Osteoblast (primary cell): ENCODE data around the gene DNAH9. TPM values are rescaled to one million over a fixed set of nuclear protein-coding genes. Genes with fewer than 3 reads are reported as not detected.

Source experiments
- DNase-seq: peaks from one replicate; pipeline ENCODE4 v3.0.0; 2011; ENCODE audit warnings: low spot score, mixed read lengths; ENCODE audit not compliant: insufficient read length; ENCODE audit errors: missing footprints
- H2AFZ ChIP-seq: 2 replicates; pipeline ENCODE4 v1.6.0; 2011; ENCODE audit warnings: mild to moderate bottlenecking, low read length
- H3K27ac ChIP-seq: 2 replicates; pipeline ENCODE4 v1.5.1; 2011; ENCODE audit warnings: mild to moderate bottlenecking, low read depth, low read length, moderate library complexity
- H3K27me3 ChIP-seq: 2 replicates; pipeline ENCODE4 v1.6.0; 2012; ENCODE audit warnings: mild to moderate bottlenecking, control low read depth, inconsistent platforms, low read length, moderate library complexity; ENCODE audit not compliant: insufficient read depth
- H3K36me3 ChIP-seq: 2 replicates; pipeline ENCODE4 v1.5.1; 2011; ENCODE audit warnings: mild to moderate bottlenecking, low read length, control low read depth, moderate library complexity; ENCODE audit not compliant: insufficient read depth
- H3K4me1 ChIP-seq: 2 replicates; pipeline ENCODE4 v1.5.1; 2011; ENCODE audit warnings: mild to moderate bottlenecking, low read length, control low read depth, moderate library complexity; ENCODE audit not compliant: insufficient read depth
- H3K4me2 ChIP-seq: 2 replicates; pipeline ENCODE4 v1.6.0; 2011; ENCODE audit warnings: mild to moderate bottlenecking, low read length; ENCODE audit not compliant: insufficient read depth
- H3K4me3 ChIP-seq: fragments of 200-600 bp; sonication (generic); 3 replicates; pipeline ENCODE4 v1.5.1; 2012; ENCODE audit warnings: mild to moderate bottlenecking, low read length, inconsistent platforms; ENCODE audit not compliant: insufficient read depth
- H3K79me2 ChIP-seq: 2 replicates; pipeline ENCODE4 v1.6.0; 2012; ENCODE audit warnings: mild to moderate bottlenecking, low read length, control low read depth, inconsistent platforms; ENCODE audit not compliant: insufficient read depth
- H3K9me3 ChIP-seq: 2 replicates; pipeline ENCODE4 v1.5.1; 2011; ENCODE audit warnings: low read depth, low read length, control low read depth
- H4K20me1 ChIP-seq: 2 replicates; pipeline ENCODE4 v1.6.0; 2012; ENCODE audit warnings: mild to moderate bottlenecking, low read length, control low read depth; ENCODE audit not compliant: insufficient read depth
- CTCF ChIP-seq: IDR thresholded peaks from 2 replicates; pipeline ENCODE4 v1.5.1; 2011; ENCODE audit warnings: mild to moderate bottlenecking, low read depth, low read length, moderate library complexity; ENCODE audit errors: extremely low read depth
- total RNA-seq: library from RNA; depleted of rRNA; stranded (reverse); fragments of >200 nt; gene quantifications from 2 replicates; pipeline ENCODE4 v1.2.3, GENCODE V29; 2012

The DNAH9 gene
- total RNA-seq, 1 donor: not detected

GRCh38 chr17:11622492-11622891 lies 24.2 kb downstream of the DNAH9 start:
- H3K4me1 ChIP-seq: no peaks in the 10 kb centered on the region
- H3K9me3 ChIP-seq: no peaks in the 10 kb centered on the region
- no peak overlapping the region for H3K4me3 ChIP-seq
- H3K79me2 ChIP-seq: no peaks in the 10 kb centered on the region
- no peaks in the 10 kb centered on the region for H4K20me1 ChIP-seq
- H3K27ac ChIP-seq: no peak overlapping the region
- H3K36me3 ChIP-seq: no peaks in the 10 kb centered on the region
- H3K27me3 ChIP-seq: no peaks in the 10 kb centered on the region
- no peak overlapping the region for H3K4me2 ChIP-seq
- H2AFZ ChIP-seq: no peak overlapping the region
- no peak for DNase-seq
- TF ChIP-seq CTCF: no peak

- H4K20me1 ChIP-seq: no peaks in the 10 kb centered on the region
- no peak for DNase-seq
- H3K79me2 ChIP-seq: no peaks in the 10 kb centered on the region
- H3K27ac ChIP-seq: no peak overlapping the region
- no peak for TF ChIP-seq CTCF
- H3K4me1 ChIP-seq: no peaks in the 10 kb centered on the region
- no peak overlapping the region for H3K4me3 ChIP-seq
- no peaks in the 10 kb centered on the region for H3K36me3 ChIP-seq
- H3K27me3 ChIP-seq: no peaks in the 10 kb centered on the region
- H2AFZ ChIP-seq: no peak overlapping the region
- no peak overlapping the region for H3K4me2 ChIP-seq
- H3K9me3 ChIP-seq: peaks cover 7% of the 10 kb centered on the region
Measured at GRCh38 chr17:11624976-11625375, 26.7 kb downstream of the DNAH9 start.

GRCh38 chr17:11625878-11626277 lies 27.6 kb downstream of the DNAH9 start:
- Histone ChIP-seq H3K4me2 (no peak overlapping the region), H3K79me2 (no peaks in the 10 kb centered on the region), H3K4me3 (no peak overlapping the region), H4K20me1 (no peaks in the 10 kb centered on the region), H2AFZ (no peak overlapping the region), H3K4me1 (no peaks in the 10 kb centered on the region), H3K27ac (no peak overlapping the region), H3K36me3 (no peaks in the 10 kb centered on the region), H3K9me3 (peaks cover 7% of the 10 kb centered on the region), H3K27me3 (no peaks in the 10 kb centered on the region)
- DNase-seq: no peak
- TF ChIP-seq CTCF: no peak

- Histone ChIP-seq H3K4me2 (no peak overlapping the region), H3K9me3 (peaks cover 7% of the 10 kb centered on the region), H4K20me1 (no peaks in the 10 kb centered on the region), H3K27me3 (no peaks in the 10 kb centered on the region), H3K36me3 (no peaks in the 10 kb centered on the region), H2AFZ (no peak overlapping the region), H3K4me3 (no peak overlapping the region), H3K27ac (no peak overlapping the region), H3K4me1 (no peaks in the 10 kb centered on the region), H3K79me2 (no peaks in the 10 kb centered on the region)
- no peak for DNase-seq
- TF ChIP-seq CTCF: no peak
Measured at GRCh38 chr17:11627301-11627940, 29.2 kb downstream of the DNAH9 start.
